GM19468 (cell line): Measurements from ENCODE around the gene CDH18.

Experiments
- ATAC-seq: cut with Tn5 transposase; IDR thresholded peaks from one replicate; pipeline ENCODE4 v1.9.1; 2021; ENCODE audit warnings: mild to moderate bottlenecking, moderate library complexity, moderate number of reproducible peaks; ENCODE audit not compliant: unreplicated experiment; ENCODE audit errors: extremely low read depth

The CDH18 gene

DNA sequence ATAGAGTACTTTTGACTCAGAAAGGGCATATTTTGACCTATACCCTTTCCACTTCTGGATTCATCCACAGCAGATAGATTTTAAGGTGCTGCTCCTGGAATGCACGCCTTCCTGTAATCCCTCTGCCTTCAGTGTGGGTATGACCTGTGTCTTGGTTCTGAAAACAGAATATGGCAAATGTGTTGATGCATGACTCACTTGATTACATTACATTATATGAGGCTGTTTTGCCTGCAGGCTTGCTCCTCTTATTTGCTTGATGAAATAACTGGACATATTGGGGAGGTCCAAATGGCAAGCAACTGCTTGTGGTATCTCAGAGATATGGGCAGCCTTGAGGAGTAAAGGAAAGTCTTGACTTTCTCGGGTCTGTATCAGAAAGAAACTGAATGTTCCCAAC lies 468.6 kb downstream of the CDH18 start:
- ATAC-seq = no peak

DNA sequence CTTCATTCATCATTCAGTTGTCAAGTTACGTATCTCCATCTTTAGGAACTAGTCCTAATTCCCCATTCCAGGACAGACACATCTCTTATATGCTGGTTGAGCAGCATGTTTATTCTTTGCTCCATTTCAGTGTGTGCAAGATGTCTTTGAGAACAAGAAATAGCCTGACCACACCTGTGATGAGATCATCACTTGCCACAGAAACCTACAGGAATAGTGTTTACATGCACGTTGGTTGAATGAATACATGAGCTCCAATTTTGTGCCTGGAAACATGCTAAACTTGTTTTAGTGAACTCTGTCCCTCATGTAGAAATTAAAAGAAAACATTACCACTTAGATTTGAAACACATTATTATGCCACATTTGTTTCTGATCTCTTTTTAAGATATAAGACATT lies 489.1 kb downstream of the CDH18 start:
- no peak for ATAC-seq

- ATAC-seq = no peak
Observed at GRCh38 chr5:19497229-19497815, 490.7 kb downstream of the CDH18 start.

- ATAC-seq = no peak
Observed at GRCh38 chr5:19496056-19496455, 491.9 kb downstream of the CDH18 start.

- ATAC-seq = no peak
Observed at GRCh38 chr5:19492861-19493260, 495.1 kb downstream of the CDH18 start.

DNA sequence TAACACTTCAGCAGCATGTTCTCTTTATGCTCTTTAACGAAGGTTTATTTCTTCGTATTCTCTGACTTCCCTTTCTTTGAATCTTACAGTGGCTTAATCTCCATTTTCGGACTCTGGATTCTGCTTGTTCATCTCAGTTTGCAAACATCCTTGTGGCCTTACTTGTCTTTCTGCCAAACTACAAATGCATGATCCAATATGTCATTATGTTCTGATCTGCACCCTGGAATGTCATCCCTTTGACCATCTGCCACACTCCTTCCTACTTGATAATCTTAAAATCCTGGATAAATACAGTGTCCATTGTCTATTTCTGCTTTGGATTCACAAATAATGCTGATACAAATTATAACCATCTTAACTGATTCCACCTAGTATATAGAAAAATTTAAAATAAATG lies 499.2 kb downstream of the CDH18 start:
- no peak for ATAC-seq

- ATAC-seq = no peak
Observed at GRCh38 chr5:19487480-19487879, 500.5 kb downstream of the CDH18 start.

- ATAC-seq = no peak
Observed at GRCh38 chr5:19479562-19479961, 508.4 kb downstream of the CDH18 start.

DNA sequence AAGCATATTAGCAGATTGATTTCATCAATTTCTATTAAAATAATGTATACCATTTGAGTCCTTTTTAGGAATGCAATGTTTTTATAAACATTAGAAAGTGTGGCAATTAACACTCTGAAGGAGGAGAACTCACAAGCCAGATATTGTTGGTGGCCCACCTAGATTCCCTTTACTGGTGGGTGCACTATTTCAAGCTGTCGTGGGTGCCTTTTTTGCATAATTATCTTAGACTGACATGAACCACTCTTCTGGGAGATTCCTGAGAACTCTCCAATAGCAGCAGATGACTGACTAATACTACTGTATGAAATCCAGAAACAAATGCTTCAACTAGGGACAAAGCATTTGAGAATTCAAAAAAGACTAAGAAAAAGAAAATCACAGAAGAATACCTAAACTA lies 526.0 kb downstream of the CDH18 start:
- no peak for ATAC-seq

GRCh38 chr5:19424506-19424905 lies 563.5 kb downstream of the CDH18 start:
- ATAC-seq = no peak
